WTC11 (cell line): ENCODE data around the gene ZGRF1. TPM values are rescaled to one million over a fixed set of nuclear protein-coding genes. Genes with fewer than 3 reads are reported as not detected.

Experiments
- ATAC-seq: fragments of 200-7000 bp; cut with Tn5 transposase; 2 replicates; pipeline ENCODE4 v1.10.0; 2021; ENCODE audit warnings: mild to moderate bottlenecking, moderate library complexity
- CTCF ChIA-PET: fragments of 300-600 bp; sonication (Branson Sonifier 250); formaldehyde crosslinking; loops from one replicate; lab custom pipeline; 2021; ENCODE audit warnings: antibody characterized with exemption; lab: Charles Lee
- POLR2A ChIA-PET: fragments of 350-600 bp; sonication (Branson Sonifier 250); formaldehyde crosslinking; loops from one replicate; lab custom pipeline; 2021; ENCODE audit warnings: antibody characterized with exemption; lab: Charles Lee
- DNase-seq: peaks from one replicate; pipeline ENCODE4 v3.0.0; 2021; ENCODE audit warnings: low spot score
- H3K27ac Mint-ChIP-seq: 2 replicates; pipeline ENCODE4 v1.8.0; 2021; ENCODE audit warnings: mixed read lengths
- H3K27me3 Mint-ChIP-seq: 2 replicates; pipeline ENCODE4 v1.8.0; 2021; ENCODE audit warnings: low read depth, mild to moderate bottlenecking, moderate library complexity, mixed read lengths
- H3K36me3 Mint-ChIP-seq: 2 replicates; pipeline ENCODE4 v1.8.0; 2021; ENCODE audit warnings: mixed read lengths
- H3K4me1 Mint-ChIP-seq: 2 replicates; pipeline ENCODE4 v1.8.0; 2022; ENCODE audit warnings: mixed read lengths
- H3K4me3 Mint-ChIP-seq: 2 replicates; pipeline ENCODE4 v1.8.0; 2021; ENCODE audit warnings: mild to moderate bottlenecking, moderate library complexity, mixed read lengths
- H3K9me3 Mint-ChIP-seq: 2 replicates; pipeline ENCODE4 v1.8.0; 2021; ENCODE audit warnings: mixed read lengths
- EMX1 ChIP-seq: fragments of 250-450 bp; sonication (Bioruptor Pico); IDR thresholded peaks from 2 replicates; pipeline ENCODE4 v1.8.0; 2021; ENCODE audit warnings: mild to moderate bottlenecking
- GTF2I ChIP-seq: fragments of 250-450 bp; sonication (Bioruptor Pico); conservative IDR thresholded peaks from 2 replicates; pipeline ENCODE4 v1.4.0; 2021; ENCODE audit warnings: mild to moderate bottlenecking
- ZNF121 ChIP-seq: sonication (generic); formaldehyde crosslinking; IDR thresholded peaks from 2 replicates; pipeline ENCODE4 v1.8.0; 2023; ENCODE audit warnings: missing genetic modification reagents
- ZNF416 ChIP-seq: fragments of 250-450 bp; sonication (Bioruptor Pico); IDR thresholded peaks from 2 replicates; pipeline ENCODE4 v1.9.0; 2021; ENCODE audit warnings: mild to moderate bottlenecking, inconsistent platforms
- total RNA-seq: library from RNA; stranded (reverse); gene quantifications from 3 replicates; pipeline ENCODE4 v1.2.3, GENCODE V29; 2021
- TF ChIP-seq, protein P1 (sequence below): fragments of 250-450 bp; sonication (Bioruptor Pico); IDR thresholded peaks from 2 replicates; pipeline ENCODE4 v1.9.0; 2021; ENCODE audit warnings: mild to moderate bottlenecking
- TF ChIP-seq, protein P2 (sequence below): fragments of 250-450 bp; sonication (Bioruptor Pico); IDR thresholded peaks from 2 replicates; pipeline ENCODE4 v2.1.2; 2022; ENCODE audit warnings: mild to moderate bottlenecking, moderate library complexity
- TF ChIP-seq, protein P3 (sequence below): fragments of 250-450 bp; sonication (Bioruptor Pico); IDR thresholded peaks from 2 replicates; pipeline ENCODE4 v1.9.0; 2021; ENCODE audit warnings: mild to moderate bottlenecking
- TF ChIP-seq, protein P4 (sequence below): sonication (generic); formaldehyde crosslinking; conservative IDR thresholded peaks from 2 replicates; pipeline ENCODE4 v1.8.1; 2023; ENCODE audit warnings: mild to moderate bottlenecking, low read depth, missing genetic modification reagents, moderate library complexity
- TF ChIP-seq, protein P5 (sequence below): fragments of 250-450 bp; sonication (Bioruptor Pico); IDR thresholded peaks from 2 replicates; pipeline ENCODE4 v1.9.0; 2021; ENCODE audit warnings: mild to moderate bottlenecking, borderline replicate concordance

Gene ZGRF1
- total RNA-seq, 1 experiment from 2014 or later, result 56.2 TPM

DNA sequence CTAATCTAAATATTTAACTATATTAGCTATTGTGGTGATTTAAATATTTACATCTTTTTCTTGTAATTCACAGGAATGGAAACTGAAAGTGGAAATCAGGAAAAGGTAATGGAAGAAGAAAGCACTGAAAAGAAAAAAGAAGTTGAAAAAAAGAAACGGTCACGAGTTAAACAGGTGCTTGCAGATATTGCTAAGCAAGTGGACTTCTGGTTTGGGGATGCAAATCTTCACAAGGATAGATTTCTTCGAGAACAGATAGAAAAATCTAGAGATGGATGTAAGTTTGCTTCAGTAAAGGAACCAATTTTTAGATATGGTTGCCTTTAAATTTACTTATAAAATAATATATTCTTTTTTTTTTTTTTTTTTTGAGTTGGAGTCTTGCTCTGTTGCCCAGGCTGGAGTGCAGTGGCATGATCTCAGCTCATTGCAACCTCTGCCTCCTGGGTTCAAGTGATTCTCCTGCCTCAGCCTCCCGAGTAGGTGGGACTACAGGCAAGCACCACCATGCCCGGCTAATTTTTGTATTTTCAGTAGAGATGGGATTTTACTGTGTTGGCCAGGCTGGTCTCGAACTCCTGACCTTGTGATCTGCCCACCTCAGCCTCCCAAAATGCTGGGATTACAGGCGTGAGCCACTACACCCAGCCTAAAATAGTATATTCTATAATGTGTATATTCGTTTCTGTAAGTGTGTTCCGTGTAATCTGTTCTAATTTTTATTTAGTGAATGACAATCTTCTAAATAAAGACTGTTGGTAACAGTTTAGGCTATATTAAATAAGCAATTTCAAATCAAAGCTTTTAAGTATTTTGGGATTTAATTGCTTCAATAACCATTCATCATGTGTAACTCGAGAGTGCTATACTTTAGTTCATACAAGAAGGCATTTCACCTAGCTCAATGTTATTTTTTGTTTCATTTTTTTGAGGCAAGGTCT, 8.2 kb upstream of the ZGRF1 start (continued):
- TF ChIP-seq EMX1 (CRISPR knock-in tag) (peak; percentile 28), GTF2I (CRISPR knock-in tag) (peak; percentile 94), ZNF121 (CRISPR knock-in tag) (peak; percentile 97), ZNF416 (CRISPR knock-in tag) (peak; percentile 92)
- TF ChIP-seq, protein P1, sequence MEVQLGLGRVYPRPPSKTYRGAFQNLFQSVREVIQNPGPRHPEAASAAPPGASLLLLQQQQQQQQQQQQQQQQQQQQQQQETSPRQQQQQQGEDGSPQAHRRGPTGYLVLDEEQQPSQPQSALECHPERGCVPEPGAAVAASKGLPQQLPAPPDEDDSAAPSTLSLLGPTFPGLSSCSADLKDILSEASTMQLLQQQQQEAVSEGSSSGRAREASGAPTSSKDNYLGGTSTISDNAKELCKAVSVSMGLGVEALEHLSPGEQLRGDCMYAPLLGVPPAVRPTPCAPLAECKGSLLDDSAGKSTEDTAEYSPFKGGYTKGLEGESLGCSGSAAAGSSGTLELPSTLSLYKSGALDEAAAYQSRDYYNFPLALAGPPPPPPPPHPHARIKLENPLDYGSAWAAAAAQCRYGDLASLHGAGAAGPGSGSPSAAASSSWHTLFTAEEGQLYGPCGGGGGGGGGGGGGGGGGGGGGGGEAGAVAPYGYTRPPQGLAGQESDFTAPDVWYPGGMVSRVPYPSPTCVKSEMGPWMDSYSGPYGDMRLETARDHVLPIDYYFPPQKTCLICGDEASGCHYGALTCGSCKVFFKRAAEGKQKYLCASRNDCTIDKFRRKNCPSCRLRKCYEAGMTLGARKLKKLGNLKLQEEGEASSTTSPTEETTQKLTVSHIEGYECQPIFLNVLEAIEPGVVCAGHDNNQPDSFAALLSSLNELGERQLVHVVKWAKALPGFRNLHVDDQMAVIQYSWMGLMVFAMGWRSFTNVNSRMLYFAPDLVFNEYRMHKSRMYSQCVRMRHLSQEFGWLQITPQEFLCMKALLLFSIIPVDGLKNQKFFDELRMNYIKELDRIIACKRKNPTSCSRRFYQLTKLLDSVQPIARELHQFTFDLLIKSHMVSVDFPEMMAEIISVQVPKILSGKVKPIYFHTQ (CRISPR knock-in tag), result peak; percentile 96
- TF ChIP-seq, protein P2, sequence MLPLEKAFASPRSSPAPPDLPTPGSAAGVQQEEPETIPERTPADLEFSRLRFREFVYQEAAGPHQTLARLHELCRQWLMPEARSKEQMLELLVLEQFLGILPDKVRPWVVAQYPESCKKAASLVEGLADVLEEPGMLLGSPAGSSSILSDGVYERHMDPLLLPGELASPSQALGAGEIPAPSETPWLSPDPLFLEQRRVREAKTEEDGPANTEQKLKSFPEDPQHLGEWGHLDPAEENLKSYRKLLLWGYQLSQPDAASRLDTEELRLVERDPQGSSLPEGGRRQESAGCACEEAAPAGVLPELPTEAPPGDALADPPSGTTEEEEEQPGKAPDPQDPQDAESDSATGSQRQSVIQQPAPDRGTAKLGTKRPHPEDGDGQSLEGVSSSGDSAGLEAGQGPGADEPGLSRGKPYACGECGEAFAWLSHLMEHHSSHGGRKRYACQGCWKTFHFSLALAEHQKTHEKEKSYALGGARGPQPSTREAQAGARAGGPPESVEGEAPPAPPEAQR (CRISPR knock-in tag), result peak; percentile 47; the same call in 1 of the 2 replicates
- TF ChIP-seq, protein P3, sequence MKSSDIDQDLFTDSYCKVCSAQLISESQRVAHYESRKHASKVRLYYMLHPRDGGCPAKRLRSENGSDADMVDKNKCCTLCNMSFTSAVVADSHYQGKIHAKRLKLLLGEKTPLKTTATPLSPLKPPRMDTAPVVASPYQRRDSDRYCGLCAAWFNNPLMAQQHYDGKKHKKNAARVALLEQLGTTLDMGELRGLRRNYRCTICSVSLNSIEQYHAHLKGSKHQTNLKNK (CRISPR knock-in tag), result 0 out of 2 replicates have a peak, but pooled peaks have one; percentile 13

DNA sequence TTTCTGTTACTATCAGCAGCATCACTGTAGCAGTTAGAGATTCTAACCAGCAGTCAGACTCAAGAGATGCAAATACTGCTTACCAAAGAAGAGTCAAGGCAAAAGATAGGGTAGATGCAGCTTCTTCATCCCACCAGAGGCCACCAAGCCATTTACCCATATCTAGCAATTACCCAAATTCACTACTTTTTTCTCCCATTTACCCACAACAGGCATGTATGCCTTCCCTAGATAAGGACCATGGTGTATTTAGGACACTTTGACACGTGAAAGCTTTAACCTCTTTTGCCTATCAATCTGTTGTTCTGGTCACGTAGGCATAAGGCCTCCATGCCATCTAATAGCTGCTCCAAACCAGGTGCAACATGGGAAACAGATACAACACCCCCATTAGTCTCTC, 5.8 kb upstream of the ZGRF1 start:
- Mint-ChIP-seq H3K27ac (peak overlapping the region; percentile 78), H3K36me3 (peaks cover 39% of the 10 kb centered on the region), H3K27me3 (peaks cover 7% of the 10 kb centered on the region), H3K4me3 (no peak overlapping the region), H3K4me1 (peaks cover 35% of the 10 kb centered on the region), H3K9me3 (no peaks in the 10 kb centered on the region)
- ChIA-PET POLR2A (no interaction called here), CTCF (interaction anchor here (1.2 to 9.1 kb wide), 4 partner anchors 120 to 296 kb away, joined by 3 to 116 read pairs (median 24); no protein-coding TSS in a partner anchor)
- TF ChIP-seq, protein P4, sequence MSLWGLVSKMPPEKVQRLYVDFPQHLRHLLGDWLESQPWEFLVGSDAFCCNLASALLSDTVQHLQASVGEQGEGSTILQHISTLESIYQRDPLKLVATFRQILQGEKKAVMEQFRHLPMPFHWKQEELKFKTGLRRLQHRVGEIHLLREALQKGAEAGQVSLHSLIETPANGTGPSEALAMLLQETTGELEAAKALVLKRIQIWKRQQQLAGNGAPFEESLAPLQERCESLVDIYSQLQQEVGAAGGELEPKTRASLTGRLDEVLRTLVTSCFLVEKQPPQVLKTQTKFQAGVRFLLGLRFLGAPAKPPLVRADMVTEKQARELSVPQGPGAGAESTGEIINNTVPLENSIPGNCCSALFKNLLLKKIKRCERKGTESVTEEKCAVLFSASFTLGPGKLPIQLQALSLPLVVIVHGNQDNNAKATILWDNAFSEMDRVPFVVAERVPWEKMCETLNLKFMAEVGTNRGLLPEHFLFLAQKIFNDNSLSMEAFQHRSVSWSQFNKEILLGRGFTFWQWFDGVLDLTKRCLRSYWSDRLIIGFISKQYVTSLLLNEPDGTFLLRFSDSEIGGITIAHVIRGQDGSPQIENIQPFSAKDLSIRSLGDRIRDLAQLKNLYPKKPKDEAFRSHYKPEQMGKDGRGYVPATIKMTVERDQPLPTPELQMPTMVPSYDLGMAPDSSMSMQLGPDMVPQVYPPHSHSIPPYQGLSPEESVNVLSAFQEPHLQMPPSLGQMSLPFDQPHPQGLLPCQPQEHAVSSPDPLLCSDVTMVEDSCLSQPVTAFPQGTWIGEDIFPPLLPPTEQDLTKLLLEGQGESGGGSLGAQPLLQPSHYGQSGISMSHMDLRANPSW (CRISPR knock-in tag), result no peak
- TF ChIP-seq, protein P5, sequence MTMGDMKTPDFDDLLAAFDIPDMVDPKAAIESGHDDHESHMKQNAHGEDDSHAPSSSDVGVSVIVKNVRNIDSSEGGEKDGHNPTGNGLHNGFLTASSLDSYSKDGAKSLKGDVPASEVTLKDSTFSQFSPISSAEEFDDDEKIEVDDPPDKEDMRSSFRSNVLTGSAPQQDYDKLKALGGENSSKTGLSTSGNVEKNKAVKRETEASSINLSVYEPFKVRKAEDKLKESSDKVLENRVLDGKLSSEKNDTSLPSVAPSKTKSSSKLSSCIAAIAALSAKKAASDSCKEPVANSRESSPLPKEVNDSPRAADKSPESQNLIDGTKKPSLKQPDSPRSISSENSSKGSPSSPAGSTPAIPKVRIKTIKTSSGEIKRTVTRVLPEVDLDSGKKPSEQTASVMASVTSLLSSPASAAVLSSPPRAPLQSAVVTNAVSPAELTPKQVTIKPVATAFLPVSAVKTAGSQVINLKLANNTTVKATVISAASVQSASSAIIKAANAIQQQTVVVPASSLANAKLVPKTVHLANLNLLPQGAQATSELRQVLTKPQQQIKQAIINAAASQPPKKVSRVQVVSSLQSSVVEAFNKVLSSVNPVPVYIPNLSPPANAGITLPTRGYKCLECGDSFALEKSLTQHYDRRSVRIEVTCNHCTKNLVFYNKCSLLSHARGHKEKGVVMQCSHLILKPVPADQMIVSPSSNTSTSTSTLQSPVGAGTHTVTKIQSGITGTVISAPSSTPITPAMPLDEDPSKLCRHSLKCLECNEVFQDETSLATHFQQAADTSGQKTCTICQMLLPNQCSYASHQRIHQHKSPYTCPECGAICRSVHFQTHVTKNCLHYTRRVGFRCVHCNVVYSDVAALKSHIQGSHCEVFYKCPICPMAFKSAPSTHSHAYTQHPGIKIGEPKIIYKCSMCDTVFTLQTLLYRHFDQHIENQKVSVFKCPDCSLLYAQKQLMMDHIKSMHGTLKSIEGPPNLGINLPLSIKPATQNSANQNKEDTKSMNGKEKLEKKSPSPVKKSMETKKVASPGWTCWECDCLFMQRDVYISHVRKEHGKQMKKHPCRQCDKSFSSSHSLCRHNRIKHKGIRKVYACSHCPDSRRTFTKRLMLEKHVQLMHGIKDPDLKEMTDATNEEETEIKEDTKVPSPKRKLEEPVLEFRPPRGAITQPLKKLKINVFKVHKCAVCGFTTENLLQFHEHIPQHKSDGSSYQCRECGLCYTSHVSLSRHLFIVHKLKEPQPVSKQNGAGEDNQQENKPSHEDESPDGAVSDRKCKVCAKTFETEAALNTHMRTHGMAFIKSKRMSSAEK (CRISPR knock-in tag), result 0 out of 2 replicates have a peak, but pooled peaks have one; percentile 11
- no peak for DNase-seq
- no peak for ATAC-seq
